Measurements from ENCODE around the gene LIMCH1. TPM values are rescaled to one million over a fixed set of nuclear protein-coding genes. Genes with fewer than 3 reads are reported as not detected.

LIMCH1 gene
- total RNA-seq, 1 experiment from 2014 or later: 10.4 TPM

- TF ChIP-seq TCF7L2 (IDR thresholded peaks at IDR 0.05; ENCODE audit: borderline replicate concordance, extremely low read depth, insufficient read depth, insufficient read length): no peak
- TF ChIP-seq CEBPB (IDR thresholded peaks at IDR 0.05; ENCODE audit: low read depth): no peak
- no peak for TF ChIP-seq POLR2A (IDR thresholded peaks at IDR 0.05; ENCODE audit: borderline replicate concordance, extremely low read depth, insufficient read depth, insufficient read length)
- TF ChIP-seq SRF (IDR thresholded peaks at IDR 0.05; ENCODE audit: low read depth): no peak
- TF ChIP-seq YY1 (IDR thresholded peaks at IDR 0.05; ENCODE audit: extremely low read depth, insufficient replicate concordance, low read depth, low read length): no peak
- no peak for TF ChIP-seq RAD21 (IDR thresholded peaks at IDR 0.05; ENCODE audit: low read depth)
Measured at GRCh38 chr4:41643331-41643730, 105.4 kb downstream of the LIMCH1 start (continued).

- no peak overlapping the region for H3K4me3 ChIP-seq (replicated peaks in 1 of 2; ENCODE audit: low read depth in 1 of 2, low read length in 2 of 2)
- RAD21 ChIA-PET (ENCODE audit: low non-redundant PET in 1 of 2, low total read pairs in 2 of 2, uncharacterized antibody in 2 of 2, unreplicated experiment in 2 of 2): interaction anchor here in 1 of 2 experiments (0.7 kb wide), 1 partner anchor 21 kb away, joined by 7 read pairs; no protein-coding TSS in a partner anchor
- no peak overlapping the region for H3K4me2 ChIP-seq (ENCODE audit: low read length)
- TF ChIP-seq EZH2 (IDR thresholded peaks at IDR 0.05) (no peak), CTCF (IDR thresholded peaks at IDR 0.05 in 2 of 3, conservative IDR thresholded peaks at IDR 0.05 in 1 of 3; ENCODE audit: borderline replicate concordance in 1 of 3, insufficient read depth in 1 of 3, low read depth in 2 of 3, low read length in 2 of 3) (no peak), SP1 (IDR thresholded peaks at IDR 0.05; ENCODE audit: low read depth) (no peak), EGR1 (IDR thresholded peaks at IDR 0.05; ENCODE audit: low read depth) (no peak), YY1 (IDR thresholded peaks at IDR 0.05; ENCODE audit: extremely low read depth, insufficient replicate concordance, low read depth, low read length) (no peak), TCF7L2 (IDR thresholded peaks at IDR 0.05; ENCODE audit: borderline replicate concordance, extremely low read depth, insufficient read depth, insufficient read length) (no peak), RAD21 (IDR thresholded peaks at IDR 0.05; ENCODE audit: low read depth) (no peak), REST (IDR thresholded peaks at IDR 0.05; ENCODE audit: low read depth) (no peak), ZFX (IDR thresholded peaks at IDR 0.05) (no peak), POLR2A (IDR thresholded peaks at IDR 0.05; ENCODE audit: borderline replicate concordance, extremely low read depth, insufficient read depth, insufficient read length) (no peak), ELF1 (IDR thresholded peaks at IDR 0.05; ENCODE audit: borderline replicate concordance, low read depth) (no peak), CBX3 (IDR thresholded peaks at IDR 0.05; ENCODE audit: low read depth) (no peak), POLR2AphosphoS5 (IDR thresholded peaks at IDR 0.05; ENCODE audit: low read depth, low read length) (no peak)
- TF ChIP-seq, protein P1, sequence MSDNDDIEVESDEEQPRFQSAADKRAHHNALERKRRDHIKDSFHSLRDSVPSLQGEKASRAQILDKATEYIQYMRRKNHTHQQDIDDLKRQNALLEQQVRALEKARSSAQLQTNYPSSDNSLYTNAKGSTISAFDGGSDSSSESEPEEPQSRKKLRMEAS (IDR thresholded peaks at IDR 0.05): no peak
- TF ChIP-seq, protein P2, sequence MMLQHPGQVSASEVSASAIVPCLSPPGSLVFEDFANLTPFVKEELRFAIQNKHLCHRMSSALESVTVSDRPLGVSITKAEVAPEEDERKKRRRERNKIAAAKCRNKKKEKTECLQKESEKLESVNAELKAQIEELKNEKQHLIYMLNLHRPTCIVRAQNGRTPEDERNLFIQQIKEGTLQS (IDR thresholded peaks at IDR 0.05): no peak
- H2AFZ ChIP-seq (ENCODE audit: low read depth, low read length, poor library complexity, severe bottlenecking): no peak overlapping the region
- no peaks in the 10 kb centered on the region for H4K20me1 ChIP-seq (ENCODE audit: insufficient read depth)
- POLR2A ChIA-PET: no interaction called here
- BruUV-seq (replicated peaks): no TSS peak
- DNase-seq (ENCODE audit: low read depth, low spot score) (no peak), ATAC-seq (no peak)
- no peak overlapping the region for H3K9ac ChIP-seq (ENCODE audit: low read length)
- intact Hi-C loops (cut with micrococcal nuclease): no loop called here
- CTCF ChIA-PET: no interaction called here
- no peaks in the 10 kb centered on the region for H3K79me2 ChIP-seq (ENCODE audit: insufficient read depth, low read length)
- H3K9me3 ChIP-seq (ENCODE audit: control insufficient read depth in 1 of 2, insufficient read depth in 1 of 2, low read depth in 1 of 2, low read length in 2 of 2): no peaks in the 10 kb centered on the region
- H3K27me3 ChIP-seq (ENCODE audit: insufficient read depth, low read length): no peaks in the 10 kb centered on the region
- H3K27ac ChIP-seq (ENCODE audit: low read depth, low read length): no peak overlapping the region
- H3K4me1 ChIP-seq (ENCODE audit: control insufficient read depth in 1 of 2, insufficient read depth in 2 of 2, low read length in 2 of 2): no peaks in the 10 kb centered on the region
- H3K36me3 ChIP-seq (ENCODE audit: control insufficient read depth in 1 of 2, insufficient read depth in 2 of 2, low read length in 2 of 2): no peaks in the 10 kb centered on the region
- no peaks in the 10 kb centered on the region for H3K9me2 ChIP-seq (ENCODE audit: insufficient read depth)
Measured at GRCh38 chr4:41644288-41644914, 106.4 kb downstream of the LIMCH1 start.
